Osteocyte (in vitro differentiated cells): ENCODE measurements around the gene TNNC1. TPM values are rescaled to one million over a fixed set of nuclear protein-coding genes. Genes with fewer than 3 reads are reported as not detected.

Experiments used
- DNase-seq: peaks from one replicate; pipeline ENCODE4 v3.0.0; 2021; ENCODE audit warnings: mixed read lengths; ENCODE audit not compliant: unreplicated experiment; ENCODE audit errors: extremely low spot score
- H3K27ac Mint-ChIP-seq: one replicate; pipeline ENCODE4 v1.8.0; 2021; ENCODE audit warnings: mild to moderate bottlenecking, mixed read lengths; ENCODE audit not compliant: unreplicated experiment
- H3K27me3 Mint-ChIP-seq: one replicate; pipeline ENCODE4 v1.8.0; 2021; ENCODE audit warnings: mixed read lengths; ENCODE audit not compliant: unreplicated experiment
- H3K36me3 Mint-ChIP-seq: one replicate; pipeline ENCODE4 v1.8.0; 2021; ENCODE audit warnings: mixed read lengths; ENCODE audit not compliant: unreplicated experiment
- H3K4me1 Mint-ChIP-seq: one replicate; pipeline ENCODE4 v1.8.0; 2021; ENCODE audit warnings: mixed read lengths; ENCODE audit not compliant: unreplicated experiment
- H3K4me3 Mint-ChIP-seq: one replicate; pipeline ENCODE4 v1.8.0; 2021; ENCODE audit warnings: mild to moderate bottlenecking, moderate library complexity, mixed read lengths; ENCODE audit not compliant: unreplicated experiment
- H3K9me3 Mint-ChIP-seq: one replicate; pipeline ENCODE4 v1.8.0; 2021; ENCODE audit warnings: mixed read lengths; ENCODE audit not compliant: unreplicated experiment
- total RNA-seq: library from RNA; stranded (reverse); gene quantifications from 2 replicates; pipeline ENCODE4 v1.2.1, GENCODE V29; 2021
- TF ChIP-seq, protein P1 (sequence below): fragments of 200-600 bp; sonication (generic); IDR thresholded peaks from 2 replicates; pipeline ENCODE4 v1.5.0; 2021; ENCODE audit warnings: antibody characterized with exemption, mild to moderate bottlenecking, moderate library complexity

The TNNC1 gene
- total RNA-seq, 1 donor from 2014 or later = not detected

- Mint-ChIP-seq H3K9me3 (no peaks in the 10 kb centered on the region), H3K36me3 (peaks cover 38% of the 10 kb centered on the region), H3K27ac (no peak overlapping the region), H3K27me3 (no peaks in the 10 kb centered on the region), H3K4me1 (peaks cover 9% of the 10 kb centered on the region), H3K4me3 (no peak overlapping the region)
- TF ChIP-seq, protein P1, sequence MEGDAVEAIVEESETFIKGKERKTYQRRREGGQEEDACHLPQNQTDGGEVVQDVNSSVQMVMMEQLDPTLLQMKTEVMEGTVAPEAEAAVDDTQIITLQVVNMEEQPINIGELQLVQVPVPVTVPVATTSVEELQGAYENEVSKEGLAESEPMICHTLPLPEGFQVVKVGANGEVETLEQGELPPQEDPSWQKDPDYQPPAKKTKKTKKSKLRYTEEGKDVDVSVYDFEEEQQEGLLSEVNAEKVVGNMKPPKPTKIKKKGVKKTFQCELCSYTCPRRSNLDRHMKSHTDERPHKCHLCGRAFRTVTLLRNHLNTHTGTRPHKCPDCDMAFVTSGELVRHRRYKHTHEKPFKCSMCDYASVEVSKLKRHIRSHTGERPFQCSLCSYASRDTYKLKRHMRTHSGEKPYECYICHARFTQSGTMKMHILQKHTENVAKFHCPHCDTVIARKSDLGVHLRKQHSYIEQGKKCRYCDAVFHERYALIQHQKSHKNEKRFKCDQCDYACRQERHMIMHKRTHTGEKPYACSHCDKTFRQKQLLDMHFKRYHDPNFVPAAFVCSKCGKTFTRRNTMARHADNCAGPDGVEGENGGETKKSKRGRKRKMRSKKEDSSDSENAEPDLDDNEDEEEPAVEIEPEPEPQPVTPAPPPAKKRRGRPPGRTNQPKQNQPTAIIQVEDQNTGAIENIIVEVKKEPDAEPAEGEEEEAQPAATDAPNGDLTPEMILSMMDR = no peak
- no peak for DNase-seq
These were observed 17.1 kb upstream of the TNNC1 start for GRCh38 chr3:52470920-52471319.

DNA sequence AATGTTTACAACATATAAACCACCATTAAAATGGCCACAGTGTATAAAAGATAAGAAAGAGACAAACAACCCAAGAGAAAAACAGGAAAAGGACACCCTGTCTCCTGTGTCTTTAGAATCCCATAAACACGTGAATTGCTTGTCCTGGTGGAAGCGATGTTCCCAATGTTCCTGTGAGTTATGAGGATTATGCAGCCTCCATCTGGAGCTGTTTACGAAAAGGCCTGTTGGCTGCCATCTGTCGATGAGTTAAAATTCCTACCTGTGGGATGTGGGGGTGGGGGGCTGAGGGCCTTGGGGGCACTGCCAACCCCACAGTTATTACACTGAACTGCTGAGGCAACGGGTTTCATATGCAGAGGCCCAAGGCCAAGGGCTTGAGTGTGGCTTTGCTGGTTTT lies 15.2 kb upstream of the TNNC1 start:
- no peak overlapping the region for H3K4me3 Mint-ChIP-seq
- H3K9me3 Mint-ChIP-seq = no peaks in the 10 kb centered on the region
- H3K4me1 Mint-ChIP-seq = peaks cover 14% of the 10 kb centered on the region
- H3K27ac Mint-ChIP-seq = no peak overlapping the region
- H3K36me3 Mint-ChIP-seq = peaks cover 35% of the 10 kb centered on the region
- TF ChIP-seq, protein P1 = no peak
- no peaks in the 10 kb centered on the region for H3K27me3 Mint-ChIP-seq
- DNase-seq = no peak

- Mint-ChIP-seq H3K27me3 (no peaks in the 10 kb centered on the region), H3K4me3 (no peak overlapping the region), H3K27ac (peak overlapping the region; percentile 64), H3K36me3 (peaks cover 32% of the 10 kb centered on the region), H3K4me1 (peaks cover 14% of the 10 kb centered on the region), H3K9me3 (no peaks in the 10 kb centered on the region)
- TF ChIP-seq, protein P1 = no peak
- no peak for DNase-seq
These were observed 14.5 kb upstream of the TNNC1 start for GRCh38 chr3:52468336-52468735.

DNA sequence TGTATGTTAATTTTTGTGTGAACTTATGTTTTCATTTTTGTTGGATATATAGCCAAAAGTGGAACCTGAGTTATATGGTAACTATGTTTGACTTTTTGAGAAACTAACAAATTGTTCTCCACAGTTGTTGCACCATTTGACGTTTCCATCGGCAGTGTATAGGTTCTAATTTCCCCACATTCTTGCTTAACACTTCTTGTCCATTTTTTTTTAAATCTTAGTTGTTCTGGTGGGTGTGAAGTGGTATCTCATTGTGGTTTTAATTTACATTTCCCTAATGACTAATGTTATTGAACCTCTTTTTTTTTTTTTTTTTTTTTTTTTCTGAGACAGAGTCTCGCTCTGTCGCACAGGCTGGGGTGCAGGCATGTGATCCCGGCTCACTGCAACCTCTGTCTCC lies 9.6 kb upstream of the TNNC1 start:
- Mint-ChIP-seq H3K27ac (no peak overlapping the region), H3K9me3 (no peaks in the 10 kb centered on the region), H3K4me1 (peaks cover 14% of the 10 kb centered on the region), H3K36me3 (peaks cover 29% of the 10 kb centered on the region), H3K27me3 (no peaks in the 10 kb centered on the region), H3K4me3 (no peak overlapping the region)
- TF ChIP-seq, protein P1 = no peak
- no peak for DNase-seq

- DNase-seq = no peak
- H3K27me3 Mint-ChIP-seq = no peaks in the 10 kb centered on the region
- no peaks in the 10 kb centered on the region for H3K9me3 Mint-ChIP-seq
- H3K4me1 Mint-ChIP-seq = peaks cover 16% of the 10 kb centered on the region
- H3K4me3 Mint-ChIP-seq = no peak overlapping the region
- H3K27ac Mint-ChIP-seq = no peak overlapping the region
- peaks cover 35% of the 10 kb centered on the region for H3K36me3 Mint-ChIP-seq
- TF ChIP-seq, protein P1 = no peak
These were observed 8.0 kb upstream of the TNNC1 start for GRCh38 chr3:52461874-52462273.
